GM19455 (cell line): ENCODE measurements around the gene HIP1R.
A peak's percentile ranks its signal among the peaks of the same experiment; 100 is the strongest.

Experiments
- ATAC-seq: cut with Tn5 transposase; IDR thresholded peaks from one replicate; pipeline ENCODE4 v1.9.1; 2021; ENCODE audit not compliant: unreplicated experiment

The HIP1R gene

GRCh38 chr12:122827258-122827657 lies 8.0 kb upstream of the HIP1R start:
- no peak for ATAC-seq

GRCh38 chr12:122830517-122831214 lies 4.6 kb upstream of the HIP1R start:
- ATAC-seq: no peak

GRCh38 chr12:122834104-122834920 lies 945 bp upstream of the HIP1R start:
- no peak for ATAC-seq

- peak; percentile 50 for ATAC-seq
Observed at GRCh38 chr12:122835750-122836026, 431 bp downstream of the HIP1R start.

- no peak for ATAC-seq
Observed at GRCh38 chr12:122836027-122836921, 1.0 kb downstream of the HIP1R start.

GRCh38 chr12:122837306-122838265 lies 2.3 kb downstream of the HIP1R start:
- no peak for ATAC-seq

- ATAC-seq: no peak
Observed at GRCh38 chr12:122838841-122839240, 3.6 kb downstream of the HIP1R start.

- no peak for ATAC-seq
Observed at GRCh38 chr12:122839907-122840554, 4.8 kb downstream of the HIP1R start.

- no peak for ATAC-seq
Observed at GRCh38 chr12:122840580-122841513, 5.6 kb downstream of the HIP1R start.

GRCh38 chr12:122841544-122842321 lies 6.5 kb downstream of the HIP1R start:
- ATAC-seq: no peak

- no peak for ATAC-seq
Observed at GRCh38 chr12:122842505-122843405, 7.5 kb downstream of the HIP1R start.

- ATAC-seq: no peak
Observed at GRCh38 chr12:122843455-122843854, 8.2 kb downstream of the HIP1R start.

GRCh38 chr12:122844366-122844971 lies 9.2 kb downstream of the HIP1R start:
- ATAC-seq: no peak

- ATAC-seq: no peak
Observed at GRCh38 chr12:122845041-122845864, 10.0 kb downstream of the HIP1R start.

GRCh38 chr12:122845865-122846621 lies 10.8 kb downstream of the HIP1R start:
- ATAC-seq: no peak
